Spleen (tissue), 11 donors: ENCODE data around the gene OR2C3. TPM values are rescaled to one million over a fixed set of nuclear protein-coding genes. Genes with fewer than 3 reads are reported as not detected.
A peak's percentile ranks its signal among the peaks of the same experiment; 100 is the strongest.
"Not testable (repeated sequence)": the region's sequence is repeated elsewhere in the genome, so short reads cannot be mapped to it uniquely, and the experiment has no call there.

Source experiments
- DNase-seq: peaks from one replicate; pipeline ENCODE4 v3.0.0-alpha.2; 2020
- H3K27ac ChIP-seq, 8 donors: fragments of 200-600 bp; sonication (generic) in 7 of 8; 1 replicate in 4 of 8; 2 replicates in 4 of 8; pipeline versions ENCODE4 v1.5.0 to v1.8.0; 2016 to 2021; ENCODE audit warnings: inconsistent platforms in 4 of 8, mild to moderate bottlenecking in 4 of 8, moderate library complexity in 1 of 8
- H3K27me3 ChIP-seq, 7 donors: fragments of 200-600 bp; sonication (generic) in 6 of 7; replicated peaks in 1 of 7; 1 replicate in 4 of 7; 2 replicates in 3 of 7; pipeline versions ENCODE4 v1.5.0 to v1.8.0; 2016 to 2021; ENCODE audit warnings: inconsistent platforms in 3 of 7, mild to moderate bottlenecking in 1 of 7
- H3K36me3 ChIP-seq, 6 donors: fragments of 200-600 bp; sonication (generic) in 5 of 6; 1 replicate in 4 of 6; 2 replicates in 2 of 6; pipeline versions ENCODE4 v1.5.0 to v1.8.0; 2016 to 2021; ENCODE audit warnings: inconsistent platforms in 2 of 6
- H3K4me1 ChIP-seq, 6 donors: fragments of 200-600 bp; sonication (generic) in 5 of 6; 1 replicate in 3 of 6; 2 replicates in 3 of 6; pipeline versions ENCODE4 v1.5.0 to v1.8.0; 2016 to 2021; ENCODE audit warnings: inconsistent platforms in 3 of 6
- H3K4me3 ChIP-seq, 8 donors: fragments of 200-600 bp; sonication (generic) in 7 of 8; 1 replicate in 4 of 8; 2 replicates in 4 of 8; pipeline versions ENCODE4 v1.5.0 to v1.8.0; 2016 to 2021; ENCODE audit warnings: inconsistent platforms in 4 of 8, mild to moderate bottlenecking in 4 of 8, moderate library complexity in 2 of 8
- H3K9me3 ChIP-seq, 8 donors: fragments of 200-600 bp; sonication (generic) in 7 of 8; 1 replicate in 4 of 8; 2 replicates in 4 of 8; pipeline versions ENCODE4 v1.5.0 to v1.8.0; 2016 to 2021; ENCODE audit warnings: inconsistent platforms in 4 of 8
- CTCF ChIP-seq, 11 experiments: fragments of 200-600 bp in 7 of 11; fragments of 450-650 bp in 4 of 11; sonication (generic) in 4 of 11; IDR thresholded peaks in 8 of 11; conservative IDR thresholded peaks in 3 of 11; 1 replicate in 7 of 11; 2 replicates in 4 of 11; pipeline versions ENCODE4 v1.4.0 to v1.8.0; 2016 to 2021; ENCODE audit warnings: antibody characterized with exemption in 11 of 11, inconsistent platforms in 4 of 11, mild to moderate bottlenecking in 1 of 11
- POLR2A ChIP-seq, 3 donors: fragments of 450-650 bp; IDR thresholded peaks; one replicate each; pipeline ENCODE4 v1.5.1; 2017; ENCODE audit warnings: antibody characterized with exemption in 3 of 3, mild to moderate bottlenecking in 1 of 3
- POLR2AphosphoS5 ChIP-seq, 3 donors: sonication (generic); formaldehyde crosslinking; IDR thresholded peaks; one replicate each; pipeline ENCODE4 v1.5.1; 2017; ENCODE audit warnings: antibody characterized with exemption in 3 of 3
- WGBS, 5 donors: extraction: QIAGEN DNeasy Blood & Tissue Kit in 3 of 5; methylation state at CpG; one replicate each; pipeline versions ENCODE4 v1.1.5 to v1.1.7; 2013 to 2018; 5-methylcytosine and 5-hydroxymethylcytosine counted together
- intact Hi-C: fragments of 100-400 bp; cut with DNase I; formaldehyde crosslinking; loops from one replicate; pipeline ENCODE4 v1.15.0; 2023; ENCODE audit warnings: low total_unique reads
- polyA plus RNA-seq, 3 donors: library from polyadenylated mRNA; stranded (reverse); fragments of 200-250 nt; gene quantifications; one replicate each; pipeline ENCODE4 v1.2.1, GENCODE V29; 2013
- total RNA-seq, 7 donors: library from RNA; depleted of rRNA in 3 of 7; stranded (reverse); fragments of >200 nt in 3 of 7; fragmentation: NEBNext Ultra II Directional in 4 of 7; extraction: Animal tissue kit (Norgen Biotek cat#: 25700) in 4 of 7; gene quantifications; one replicate each; pipeline versions ENCODE4 v1.1.0 to v1.2.1, GENCODE V29; 2016 to 2021
- donor health status: healthy with polysubstance abuse.
- donor health status: DM: no; HTN: no; CAD: no; lungs with moderate emphysema.
- donor health status: DM: no; HTN: no; CAD: no.
- donor health status: Bipolar disorder and iron deficiency.
- donor health status: healthy.
- donor health status: DM: no; HTN: no; CAD: no.
- donor health status: DM: yes; HTN: yes; CAD: no.

OR2C3 gene
- total and polyA plus RNA-seq, 10 donors, result under 0.01 to 0.26 (median 0.06) TPM; not detected in 5

GRCh38 chr1:247491328-247491727 lies 44.9 kb downstream of the OR2C3 start:
- WGBS, 5 donors, result 66 to 82% (median 74%) methylated on average over 6 to 12 of the region's 12 CpGs
- intact Hi-C loops, result no loop called here
- no peaks in the 10 kb centered on the region for H3K27me3 ChIP-seq

DNA sequence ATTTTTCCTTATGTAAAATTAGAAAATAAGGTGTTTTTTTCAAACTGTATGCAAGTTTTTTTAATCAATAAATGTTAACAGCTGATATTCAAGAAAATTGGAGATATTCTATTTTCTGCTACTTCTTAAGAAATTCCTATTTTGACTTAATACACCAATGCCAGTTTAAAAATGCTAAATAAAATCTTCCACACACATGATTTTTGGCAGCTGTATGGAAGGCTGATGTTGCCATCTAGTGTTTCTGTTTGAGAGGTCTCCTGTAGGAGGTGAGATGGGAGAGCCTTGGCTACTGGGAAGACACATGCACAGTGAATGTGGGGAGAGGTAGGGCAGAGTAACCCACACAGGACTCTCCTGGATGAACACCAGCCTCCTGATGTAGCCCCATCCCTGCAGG lies 49.2 kb downstream of the OR2C3 start:
- no peak for TF ChIP-seq POLR2AphosphoS5 (IDR thresholded peaks at IDR 0.05)
- peak; percentile 17 to 74 (median 53) for TF ChIP-seq CTCF (IDR thresholded peaks at IDR 0.05 in 8 of 11, conservative IDR thresholded peaks at IDR 0.05 in 3 of 11)
- TF ChIP-seq POLR2A (IDR thresholded peaks at IDR 0.05), result no peak
- intact Hi-C loops, result loop anchor here (5.0 kb wide), 2 partner anchors 95 to 115 kb away; no protein-coding TSS in a partner anchor
- DNase-seq, result no peak

More at GRCh38 chr1:247491328-247491727, 44.9 kb downstream of the OR2C3 start:
- no peaks in the 10 kb centered on the region for H3K36me3 ChIP-seq
- H3K4me1 ChIP-seq, result no peaks in the 10 kb centered on the region
- TF ChIP-seq CTCF (IDR thresholded peaks at IDR 0.05 in 8 of 11, conservative IDR thresholded peaks at IDR 0.05 in 3 of 11) (no peak), POLR2AphosphoS5 (IDR thresholded peaks at IDR 0.05) (no peak), POLR2A (IDR thresholded peaks at IDR 0.05) (no peak)
- no peak for DNase-seq
- H3K9me3 ChIP-seq, result no peaks in the 10 kb centered on the region
- H3K27ac ChIP-seq, result no peak overlapping the region
- no peak overlapping the region for H3K4me3 ChIP-seq

DNA sequence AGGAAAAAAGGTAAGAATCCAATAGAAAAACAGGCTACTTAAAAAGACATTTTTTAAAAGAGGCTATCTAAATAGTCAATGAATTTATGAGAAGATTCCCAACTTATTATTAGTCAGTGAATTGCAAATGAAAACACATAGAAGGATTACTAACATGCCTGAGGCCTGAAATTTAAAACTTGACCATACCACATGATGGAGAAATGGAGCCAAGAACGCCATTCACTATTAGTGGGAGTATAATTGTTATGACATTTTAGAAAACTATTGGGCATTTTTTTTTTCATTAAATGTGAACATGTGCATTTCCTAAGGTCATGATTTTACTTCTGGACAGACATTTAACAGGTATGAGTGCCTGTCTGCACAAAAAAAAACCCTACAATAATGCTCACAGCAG lies 53.5 kb downstream of the OR2C3 start:
- Histone ChIP-seq H3K27ac (no peak overlapping the region), H3K36me3 (no peaks in the 10 kb centered on the region), H3K4me3 (no peak overlapping the region), H3K4me1 (no peaks in the 10 kb centered on the region), H3K27me3 (no peaks in the 10 kb centered on the region), H3K9me3 (no peaks in the 10 kb centered on the region)
- DNase-seq, result no peak
- 73 to 86% (median 84%) methylated on average over 1 of the region's 1 CpG for WGBS, 5 donors
- TF ChIP-seq POLR2AphosphoS5 (IDR thresholded peaks at IDR 0.05) (no peak), POLR2A (IDR thresholded peaks at IDR 0.05) (no peak), CTCF (IDR thresholded peaks at IDR 0.05 in 8 of 11, conservative IDR thresholded peaks at IDR 0.05 in 3 of 11) (no peak)
- intact Hi-C loops, result no loop called here

More for the DNA sequence above, 49.2 kb downstream of the OR2C3 start:
- Histone ChIP-seq H3K27ac (no peak overlapping the region), H3K27me3 (no peaks in the 10 kb centered on the region), H3K4me1 (no peaks in the 10 kb centered on the region), H3K9me3 (no peaks in the 10 kb centered on the region), H3K36me3 (no peaks in the 10 kb centered on the region), H3K4me3 (no peak overlapping the region)

GRCh38 chr1:247476328-247477058 lies 59.7 kb downstream of the OR2C3 start:
- Histone ChIP-seq H3K9me3 (peaks cover 0 to 14% (median 2%) of the 10 kb centered on the region in 8 donors), H3K27ac (peak overlapping the region in 2 of 8 donors; percentile 48 to 62)
- H3K4me3 ChIP-seq, H3K36me3 ChIP-seq, intact Hi-C loops, H3K27me3 ChIP-seq, H3K4me1 ChIP-seq: not testable (repeated sequence)
- 56 to 73% (median 67%) methylated on average over 6 of the region's 6 CpGs for WGBS, 5 donors
- peak; percentile 85 for DNase-seq
